TTC549 (cell line): ENCODE results near the gene GK.
"Not testable (repeated sequence)": the region's sequence is repeated elsewhere in the genome, so short reads cannot be mapped to it uniquely, and the experiment has no call there.

Source experiments
- FAIRE-seq: peaks from 2 replicates; lab custom pipeline; 2012; peaks lifted over from hg19 to GRCh38; lab: Jason Lieb, UNC

Gene GK

DNA sequence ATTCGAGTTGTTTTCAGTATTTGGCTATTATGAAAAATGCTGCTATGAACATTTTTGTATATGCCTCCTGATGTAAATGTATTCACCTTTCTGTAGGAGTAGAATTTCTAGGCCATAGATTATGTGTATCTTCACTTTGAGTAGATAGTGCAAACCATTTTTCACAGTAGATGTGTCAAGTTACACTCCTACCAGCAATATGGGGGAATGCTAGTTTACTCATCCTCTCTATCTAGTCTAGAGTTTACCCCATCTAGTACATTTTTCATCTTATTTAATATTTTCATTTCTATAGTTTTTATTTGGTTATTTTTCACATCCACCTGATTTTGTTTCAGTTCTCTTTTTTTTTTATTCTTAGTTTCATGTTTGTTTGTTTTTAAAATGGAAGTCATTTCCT lies 59.0 kb downstream of the GK start:
- no peak for FAIRE-seq

DNA sequence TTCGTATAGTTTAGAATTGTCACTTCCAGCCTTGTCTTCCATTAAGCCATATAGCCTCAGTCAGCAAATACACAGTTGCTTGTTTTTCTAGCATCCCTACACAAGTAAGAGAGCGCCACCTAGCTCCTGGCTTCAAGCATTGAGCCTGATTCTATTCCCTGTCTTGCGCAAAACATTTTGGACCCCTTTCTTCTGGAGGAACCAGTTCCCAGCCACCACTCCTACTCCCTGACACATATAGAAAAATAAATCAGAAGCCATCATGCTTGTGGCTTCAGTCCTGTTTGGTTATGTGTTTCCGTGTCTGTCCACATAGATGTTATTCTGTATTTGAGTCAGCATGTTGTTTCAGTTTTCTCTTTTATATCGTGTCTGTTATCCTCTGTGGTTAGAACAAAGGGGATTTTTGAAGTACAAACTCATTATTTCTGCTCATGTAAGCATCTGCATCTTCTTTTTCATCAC lies 59.9 kb downstream of the GK start:
- no peak for FAIRE-seq

DNA sequence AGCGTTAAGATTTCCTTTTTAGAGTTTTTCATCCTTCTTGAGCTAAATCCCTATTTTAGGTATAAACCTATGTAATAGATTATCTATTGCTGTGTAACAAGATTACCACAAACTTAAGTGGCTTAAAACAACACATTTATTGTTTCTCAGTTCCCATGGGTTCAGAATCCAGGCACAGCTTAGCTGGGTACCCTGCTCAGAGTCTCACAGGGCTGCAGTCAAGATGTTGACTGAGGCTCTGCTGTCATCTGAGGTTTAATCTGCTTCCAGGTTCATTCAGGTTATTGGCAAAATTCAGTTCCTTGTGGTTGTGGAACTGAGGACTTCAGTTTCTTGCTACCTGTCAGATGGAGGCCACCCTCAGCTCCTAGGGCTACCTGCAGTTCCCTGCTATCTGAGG lies 60.9 kb downstream of the GK start:
- no peak for FAIRE-seq

DNA sequence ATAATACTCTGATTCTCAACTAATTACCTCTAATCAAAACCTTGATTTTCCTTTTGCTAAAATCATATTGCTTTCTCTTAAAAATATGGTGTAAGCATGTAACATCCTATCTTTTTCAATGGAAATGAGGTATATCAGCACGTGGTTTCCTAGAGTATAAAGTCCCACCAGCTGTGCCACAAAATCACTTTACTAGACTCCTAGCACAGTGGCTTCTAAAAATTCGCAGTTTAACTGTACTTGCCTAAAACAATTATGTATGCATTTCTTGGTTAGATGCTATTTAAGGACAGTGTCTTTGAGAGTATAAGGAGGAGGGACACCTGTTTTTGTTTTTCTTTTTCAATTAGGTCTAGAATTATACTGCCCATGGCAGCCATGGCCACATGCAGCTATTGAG lies 62.8 kb downstream of the GK start:
- no peak for FAIRE-seq

GRCh38 chrX:30733852-30734660 lies 80.8 kb downstream of the GK start:
- FAIRE-seq: no peak

DNA sequence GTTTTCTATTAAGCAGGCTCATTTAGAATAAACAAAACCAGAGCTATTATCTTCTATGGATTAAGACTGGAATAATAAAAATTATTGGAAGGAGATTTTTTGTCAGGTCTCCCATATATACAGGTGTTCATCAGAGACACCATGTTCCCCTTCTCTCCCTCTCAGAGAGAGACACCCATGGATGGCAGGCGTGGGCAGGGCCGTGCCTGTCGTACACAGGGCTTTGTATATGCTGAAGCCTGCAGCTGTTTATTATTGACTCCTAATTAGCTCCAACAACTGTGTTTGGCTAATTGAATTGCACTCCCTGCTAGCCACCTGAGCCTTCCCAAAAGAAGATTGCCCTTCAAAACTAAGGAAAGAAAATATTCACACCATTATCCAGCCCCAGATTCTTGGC lies 81.6 kb downstream of the GK start:
- no peak for FAIRE-seq

DNA sequence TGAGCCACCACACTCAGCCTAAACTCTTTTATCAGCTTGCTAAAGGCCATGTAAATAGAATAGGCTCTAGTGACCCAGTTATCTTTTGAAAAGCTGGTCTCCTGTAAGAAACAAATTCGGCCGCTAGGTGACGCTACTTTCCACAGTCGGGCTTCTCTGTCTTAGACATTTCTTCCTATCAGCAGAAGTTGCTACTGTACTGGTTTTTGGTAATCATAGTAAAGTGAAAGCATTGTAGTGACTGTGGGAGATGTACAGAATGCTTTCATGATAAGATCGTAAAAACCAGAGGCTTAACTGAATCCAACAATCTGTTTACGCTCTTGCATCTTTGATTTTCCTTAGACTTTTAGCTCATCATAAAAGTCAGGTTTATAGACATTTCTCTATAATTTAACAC lies 82.6 kb downstream of the GK start:
- no peak for FAIRE-seq

GRCh38 chrX:30741545-30741944 lies 88.3 kb downstream of the GK start:
- FAIRE-seq: no peak

GRCh38 chrX:30748342-30748960 lies 95.2 kb downstream of the GK start:
- FAIRE-seq: no peak

DNA sequence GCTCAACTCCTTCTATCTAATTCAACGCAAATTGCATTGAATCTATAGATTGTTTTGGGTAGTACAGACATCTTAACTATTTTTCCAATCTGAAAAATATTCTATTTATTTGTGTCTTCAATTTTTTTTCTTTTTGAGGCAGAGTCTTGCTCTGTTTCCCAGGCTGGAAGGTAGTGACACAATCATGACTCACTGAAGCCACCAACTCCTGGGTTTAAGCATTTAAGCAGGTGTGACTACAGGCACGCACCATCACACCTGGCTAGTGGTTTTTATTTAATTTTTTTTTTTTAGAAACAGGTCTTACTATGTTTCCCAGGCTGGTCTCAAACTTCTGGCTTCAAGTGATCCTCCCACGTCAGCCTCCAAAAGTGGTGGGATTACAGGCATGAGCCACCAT lies 98.3 kb downstream of the GK start:
- FAIRE-seq: no peak

DNA sequence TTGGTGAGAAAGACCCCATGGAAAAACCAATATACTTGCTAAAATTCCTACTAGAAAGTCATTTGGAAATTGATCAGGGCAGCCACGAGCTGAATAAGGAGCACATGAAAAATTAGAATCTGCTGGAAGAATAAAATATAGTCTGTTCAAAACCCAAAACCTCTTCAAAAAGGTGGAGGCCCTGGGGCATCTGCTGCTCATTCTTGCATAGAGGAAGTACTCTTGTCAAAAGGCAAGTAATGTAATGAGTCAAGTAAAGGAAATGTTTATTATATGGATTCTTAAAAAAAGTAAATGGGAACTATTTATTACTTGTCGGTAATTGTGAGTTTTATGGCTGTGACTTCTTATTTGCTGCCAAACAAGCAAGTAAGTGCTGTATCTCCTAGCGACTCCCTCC lies 109.5 kb downstream of the GK start:
- no peak for FAIRE-seq

DNA sequence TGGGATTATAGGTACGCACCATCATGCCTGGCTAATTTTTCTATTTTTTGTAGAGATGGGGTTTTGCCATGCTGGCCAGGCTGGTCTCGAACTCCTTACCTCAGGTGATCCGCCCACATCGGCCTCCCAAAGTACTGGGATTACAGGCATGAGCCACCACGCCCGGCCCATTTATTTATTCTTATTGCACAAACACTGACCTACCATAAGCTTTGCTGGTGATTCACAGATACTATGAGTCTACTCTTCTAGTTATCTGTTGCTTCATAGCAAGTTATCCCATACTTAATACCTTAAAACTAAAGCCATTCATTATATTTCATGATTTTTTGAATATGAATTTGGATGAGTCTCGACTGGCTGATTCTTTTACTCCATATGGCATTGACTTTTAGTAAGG lies 120.5 kb downstream of the GK start:
- not testable (repeated sequence) for FAIRE-seq

GRCh38 chrX:30777575-30777974 lies 124.4 kb downstream of the GK start:
- no peak for FAIRE-seq

DNA sequence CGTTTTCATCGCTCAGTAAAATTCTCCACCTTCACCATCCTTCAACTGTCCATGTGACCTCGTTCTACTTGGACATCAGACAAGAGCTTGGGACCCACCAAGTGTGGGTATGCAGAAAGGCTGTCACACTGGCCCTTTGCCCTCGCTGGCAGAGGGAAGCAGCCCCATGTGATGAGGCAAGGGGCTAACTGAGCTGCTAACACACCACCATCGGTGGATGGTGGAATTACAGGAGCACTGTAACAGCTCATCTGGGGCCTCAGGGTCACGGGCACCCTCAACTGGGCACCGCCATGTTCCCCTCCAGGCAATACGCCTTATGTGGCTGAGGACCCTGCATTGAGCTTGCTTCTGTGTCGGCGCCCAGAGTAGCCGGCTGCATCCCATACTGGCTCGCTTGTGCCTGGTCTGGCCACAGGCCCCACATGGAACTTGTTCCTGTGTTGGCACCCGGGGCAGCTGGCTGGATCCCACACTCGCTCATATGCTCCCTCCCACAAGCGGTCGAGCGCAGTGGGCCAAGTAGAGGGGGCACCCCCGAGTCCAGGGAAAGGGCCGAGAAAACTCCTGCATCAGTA lies 126.3 kb downstream of the GK start:
- no peak for FAIRE-seq
